Measurements from ENCODE around the gene TREX2. TPM values are rescaled to one million over a fixed set of nuclear protein-coding genes. Genes with fewer than 3 reads are reported as not detected.

TREX2 gene
- total RNA-seq, 2 experiments from 2014 or later = 3.7 to 6.7 TPM

DNA sequence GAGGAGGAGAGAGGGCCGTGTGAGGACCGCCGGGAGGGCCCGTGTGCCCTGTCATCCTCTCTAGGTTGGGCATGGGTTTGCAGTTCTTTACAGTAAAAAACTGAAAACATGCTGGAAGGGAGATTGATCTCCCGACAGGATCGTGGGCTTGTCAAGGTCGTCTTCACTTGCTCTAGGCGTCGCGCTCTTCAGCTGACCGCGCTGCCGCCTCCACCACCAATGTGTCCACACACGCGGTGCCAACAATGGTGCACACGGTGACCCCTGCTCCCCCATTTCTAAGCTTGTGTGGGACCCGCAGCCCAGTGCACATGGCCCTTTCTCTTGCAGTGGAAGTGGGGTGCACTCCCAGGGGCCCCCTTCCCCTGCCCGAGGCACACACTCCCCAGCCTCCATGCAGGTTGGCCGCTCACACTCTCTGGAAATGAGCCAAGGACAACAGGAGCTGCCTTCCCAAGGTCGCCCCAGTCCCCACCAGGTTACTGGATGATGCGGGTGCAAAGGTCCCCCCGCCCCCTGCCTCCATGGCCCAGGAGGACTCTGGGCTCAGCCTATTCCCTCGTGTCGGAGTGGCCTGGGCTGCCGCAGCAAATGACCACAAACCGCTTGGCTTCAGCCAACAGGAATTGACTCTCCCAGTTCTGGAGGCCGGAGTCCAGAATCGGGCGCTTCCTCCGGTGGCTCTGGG is 36.3 kb downstream of the TREX2 start:
- no TSS peak for BruUV-seq (replicated peaks)
- Histone ChIP-seq H2AFZ (ENCODE audit: low read length) (no peak overlapping the region), H3K9me3 (ENCODE audit: low read length) (no peaks in the 10 kb centered on the region), H3K4me1 (ENCODE audit: insufficient read depth, low read length, poor library complexity, severe bottlenecking) (peaks cover 3% of the 10 kb centered on the region), H3K79me2 (ENCODE audit: insufficient read depth, low read depth, low read length) (no peaks in the 10 kb centered on the region), H3K36me3 (ENCODE audit: insufficient read depth, low read length) (no peaks in the 10 kb centered on the region), H4K20me1 (ENCODE audit: insufficient read depth, low read length) (no peaks in the 10 kb centered on the region), H3K9me2 (ENCODE audit: insufficient read depth, low read length) (no peaks in the 10 kb centered on the region), H3K27ac (ENCODE audit: low read depth, low read length, poor library complexity, severe bottlenecking) (no peak overlapping the region), H3K4me2 (ENCODE audit: low read length) (no peak overlapping the region), H3K4me3 (ENCODE audit: low read depth, low read length, poor library complexity, severe bottlenecking) (no peak overlapping the region)
- DNase-seq (ENCODE audit: low spot score) = no peak
- CTCF ChIA-PET (ENCODE audit: unreplicated experiment) = no interaction called here
- POLR2A ChIA-PET = no interaction called here
- TF ChIP-seq EZH2phosphoT487 (IDR thresholded peaks at IDR 0.05; ENCODE audit: borderline replicate concordance, low read depth, low read length) = no peak
- TF ChIP-seq, protein P1, sequence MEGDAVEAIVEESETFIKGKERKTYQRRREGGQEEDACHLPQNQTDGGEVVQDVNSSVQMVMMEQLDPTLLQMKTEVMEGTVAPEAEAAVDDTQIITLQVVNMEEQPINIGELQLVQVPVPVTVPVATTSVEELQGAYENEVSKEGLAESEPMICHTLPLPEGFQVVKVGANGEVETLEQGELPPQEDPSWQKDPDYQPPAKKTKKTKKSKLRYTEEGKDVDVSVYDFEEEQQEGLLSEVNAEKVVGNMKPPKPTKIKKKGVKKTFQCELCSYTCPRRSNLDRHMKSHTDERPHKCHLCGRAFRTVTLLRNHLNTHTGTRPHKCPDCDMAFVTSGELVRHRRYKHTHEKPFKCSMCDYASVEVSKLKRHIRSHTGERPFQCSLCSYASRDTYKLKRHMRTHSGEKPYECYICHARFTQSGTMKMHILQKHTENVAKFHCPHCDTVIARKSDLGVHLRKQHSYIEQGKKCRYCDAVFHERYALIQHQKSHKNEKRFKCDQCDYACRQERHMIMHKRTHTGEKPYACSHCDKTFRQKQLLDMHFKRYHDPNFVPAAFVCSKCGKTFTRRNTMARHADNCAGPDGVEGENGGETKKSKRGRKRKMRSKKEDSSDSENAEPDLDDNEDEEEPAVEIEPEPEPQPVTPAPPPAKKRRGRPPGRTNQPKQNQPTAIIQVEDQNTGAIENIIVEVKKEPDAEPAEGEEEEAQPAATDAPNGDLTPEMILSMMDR (conservative IDR thresholded peaks at IDR 0.05; ENCODE audit: low read length) = no peak
- intact Hi-C loops (cut with micrococcal nuclease; ENCODE audit: unreplicated experiment) = no loop called here

DNA sequence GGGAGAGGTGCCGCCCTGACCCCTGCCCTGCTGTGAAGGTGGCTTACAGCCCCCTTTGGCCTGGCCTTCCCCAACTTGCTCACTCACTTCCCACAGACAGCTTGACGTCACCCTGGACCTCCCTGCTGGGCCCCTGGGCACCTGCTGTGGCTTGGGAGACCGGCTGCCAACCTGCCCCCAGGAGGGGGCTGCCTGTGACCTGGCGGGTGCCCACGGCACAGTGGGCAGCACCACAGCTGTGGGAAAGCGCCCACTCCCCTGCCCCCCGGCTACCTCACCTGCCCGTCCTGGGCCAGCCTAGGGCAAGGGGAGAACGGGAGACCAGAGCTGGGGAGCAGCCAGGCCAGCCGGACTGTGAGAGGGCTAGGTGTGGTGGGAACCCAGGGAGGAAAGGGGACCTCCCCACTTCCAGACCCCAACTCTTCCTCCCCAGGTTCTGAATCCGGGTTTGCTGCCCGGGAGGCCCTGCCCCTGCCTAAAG is 36.9 kb downstream of the TREX2 start:
- H3K4me2 ChIP-seq (ENCODE audit: low read length) = no peak overlapping the region
- no peak overlapping the region for H3K4me3 ChIP-seq (ENCODE audit: low read depth, low read length, poor library complexity, severe bottlenecking)
- no peaks in the 10 kb centered on the region for H3K9me2 ChIP-seq (ENCODE audit: insufficient read depth, low read length)
- intact Hi-C loops (cut with micrococcal nuclease; ENCODE audit: unreplicated experiment) = no loop called here
- no peak overlapping the region for H2AFZ ChIP-seq (ENCODE audit: low read length)
- CTCF ChIA-PET (ENCODE audit: unreplicated experiment) = no interaction called here
- no peaks in the 10 kb centered on the region for H3K79me2 ChIP-seq (ENCODE audit: insufficient read depth, low read depth, low read length)
- H3K27ac ChIP-seq (ENCODE audit: low read depth, low read length, poor library complexity, severe bottlenecking) = no peak overlapping the region
- no peaks in the 10 kb centered on the region for H3K9me3 ChIP-seq (ENCODE audit: low read length)
- no peak for DNase-seq (ENCODE audit: low spot score)
- H3K36me3 ChIP-seq (ENCODE audit: insufficient read depth, low read length) = no peaks in the 10 kb centered on the region
- H4K20me1 ChIP-seq (ENCODE audit: insufficient read depth, low read length) = no peaks in the 10 kb centered on the region
- H3K4me1 ChIP-seq (ENCODE audit: insufficient read depth, low read length, poor library complexity, severe bottlenecking) = peaks cover 3% of the 10 kb centered on the region
- POLR2A ChIA-PET = no interaction called here
- BruUV-seq (replicated peaks) = no TSS peak
- TF ChIP-seq EZH2phosphoT487 (IDR thresholded peaks at IDR 0.05; ENCODE audit: borderline replicate concordance, low read depth, low read length) = no peak
- TF ChIP-seq, protein P1 (conservative IDR thresholded peaks at IDR 0.05; ENCODE audit: low read length) = no peak

DNA sequence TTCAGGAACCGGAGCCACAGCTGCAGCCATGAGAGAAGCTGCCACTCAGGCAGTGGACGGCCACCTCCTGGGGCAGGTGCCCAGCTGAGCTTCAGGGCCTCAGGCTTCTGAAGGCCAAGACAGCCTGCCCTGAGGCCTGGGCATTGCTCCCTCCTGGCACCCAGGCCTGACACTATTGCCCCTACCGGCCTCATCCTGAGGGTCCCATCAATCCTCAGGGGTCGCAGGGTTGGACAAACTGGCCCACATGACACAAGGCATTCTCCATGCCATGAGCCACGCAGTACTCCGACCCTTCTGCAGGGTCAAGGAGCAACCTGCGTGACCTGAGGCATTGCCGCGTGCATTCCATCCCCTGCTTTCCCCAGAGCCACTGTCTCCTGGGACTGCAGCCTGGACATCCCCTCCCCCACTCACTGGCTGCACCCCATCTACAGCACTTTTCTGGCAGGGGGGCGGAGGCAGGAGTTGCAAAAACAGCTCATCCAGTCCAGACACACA is 37.6 kb downstream of the TREX2 start:
- Histone ChIP-seq H3K4me1 (ENCODE audit: insufficient read depth, low read length, poor library complexity, severe bottlenecking) (peaks cover 3% of the 10 kb centered on the region), H3K9me2 (ENCODE audit: insufficient read depth, low read length) (no peaks in the 10 kb centered on the region), H3K4me3 (ENCODE audit: low read depth, low read length, poor library complexity, severe bottlenecking) (no peak overlapping the region), H3K9me3 (ENCODE audit: low read length) (no peaks in the 10 kb centered on the region), H3K27ac (ENCODE audit: low read depth, low read length, poor library complexity, severe bottlenecking) (no peak overlapping the region), H3K36me3 (ENCODE audit: insufficient read depth, low read length) (no peaks in the 10 kb centered on the region), H3K4me2 (ENCODE audit: low read length) (no peak overlapping the region), H4K20me1 (ENCODE audit: insufficient read depth, low read length) (no peaks in the 10 kb centered on the region), H3K79me2 (ENCODE audit: insufficient read depth, low read depth, low read length) (no peaks in the 10 kb centered on the region), H2AFZ (ENCODE audit: low read length) (no peak overlapping the region)
- TF ChIP-seq EZH2phosphoT487 (IDR thresholded peaks at IDR 0.05; ENCODE audit: borderline replicate concordance, low read depth, low read length) = no peak
- TF ChIP-seq, protein P1 (conservative IDR thresholded peaks at IDR 0.05; ENCODE audit: low read length) = no peak
- POLR2A ChIA-PET = no interaction called here
- no TSS peak for BruUV-seq (replicated peaks)
- no peak for DNase-seq (ENCODE audit: low spot score)
- CTCF ChIA-PET (ENCODE audit: unreplicated experiment) = no interaction called here
- intact Hi-C loops (cut with micrococcal nuclease; ENCODE audit: unreplicated experiment) = no loop called here

All from OCI-LY7 (cell line).